Fibroblast of mammary gland (primary cell): ENCODE data around the gene NKPD1.

Source experiments
- DNase-seq: peaks from one replicate; pipeline ENCODE4 v3.0.0-alpha.2; 2010; ENCODE audit warnings: low read depth
- H3K4me3 ChIP-seq: 2 replicates; pipeline ENCODE4 v1.5.1; 2011; ENCODE audit warnings: low read depth, mild to moderate bottlenecking, low read length, moderate library complexity; ENCODE audit not compliant: control insufficient read depth
- TF ChIP-seq, protein P1 (sequence below): conservative IDR thresholded peaks from 2 replicates; pipeline ENCODE4 v1.5.1; 2011; ENCODE audit warnings: low read depth, low read length, inconsistent platforms; ENCODE audit not compliant: control insufficient read depth, insufficient read depth

NKPD1 gene

DNA sequence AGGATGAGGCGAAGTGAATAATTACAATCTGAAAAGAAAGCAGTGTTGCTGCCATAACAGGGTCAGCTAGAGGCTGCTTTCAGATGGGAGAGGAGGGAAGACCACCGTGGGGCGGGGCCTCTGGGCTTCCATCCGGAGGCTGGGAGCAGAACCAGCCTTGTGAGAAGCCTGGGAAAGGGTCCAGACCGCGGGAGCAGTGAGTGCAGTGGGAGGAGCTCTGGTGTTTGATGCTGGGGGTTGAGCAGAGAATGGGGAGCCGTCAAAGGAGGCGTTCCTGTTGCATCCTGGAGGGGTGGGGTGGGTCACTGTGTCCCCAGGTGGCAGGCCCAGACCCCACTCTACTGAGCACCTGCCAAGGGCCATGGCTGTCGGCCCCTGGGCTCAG lies 18.1 kb downstream of the NKPD1 start:
- TF ChIP-seq, protein P1, sequence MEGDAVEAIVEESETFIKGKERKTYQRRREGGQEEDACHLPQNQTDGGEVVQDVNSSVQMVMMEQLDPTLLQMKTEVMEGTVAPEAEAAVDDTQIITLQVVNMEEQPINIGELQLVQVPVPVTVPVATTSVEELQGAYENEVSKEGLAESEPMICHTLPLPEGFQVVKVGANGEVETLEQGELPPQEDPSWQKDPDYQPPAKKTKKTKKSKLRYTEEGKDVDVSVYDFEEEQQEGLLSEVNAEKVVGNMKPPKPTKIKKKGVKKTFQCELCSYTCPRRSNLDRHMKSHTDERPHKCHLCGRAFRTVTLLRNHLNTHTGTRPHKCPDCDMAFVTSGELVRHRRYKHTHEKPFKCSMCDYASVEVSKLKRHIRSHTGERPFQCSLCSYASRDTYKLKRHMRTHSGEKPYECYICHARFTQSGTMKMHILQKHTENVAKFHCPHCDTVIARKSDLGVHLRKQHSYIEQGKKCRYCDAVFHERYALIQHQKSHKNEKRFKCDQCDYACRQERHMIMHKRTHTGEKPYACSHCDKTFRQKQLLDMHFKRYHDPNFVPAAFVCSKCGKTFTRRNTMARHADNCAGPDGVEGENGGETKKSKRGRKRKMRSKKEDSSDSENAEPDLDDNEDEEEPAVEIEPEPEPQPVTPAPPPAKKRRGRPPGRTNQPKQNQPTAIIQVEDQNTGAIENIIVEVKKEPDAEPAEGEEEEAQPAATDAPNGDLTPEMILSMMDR, result no peak
- DNase-seq, result peak; percentile 18

DNA sequence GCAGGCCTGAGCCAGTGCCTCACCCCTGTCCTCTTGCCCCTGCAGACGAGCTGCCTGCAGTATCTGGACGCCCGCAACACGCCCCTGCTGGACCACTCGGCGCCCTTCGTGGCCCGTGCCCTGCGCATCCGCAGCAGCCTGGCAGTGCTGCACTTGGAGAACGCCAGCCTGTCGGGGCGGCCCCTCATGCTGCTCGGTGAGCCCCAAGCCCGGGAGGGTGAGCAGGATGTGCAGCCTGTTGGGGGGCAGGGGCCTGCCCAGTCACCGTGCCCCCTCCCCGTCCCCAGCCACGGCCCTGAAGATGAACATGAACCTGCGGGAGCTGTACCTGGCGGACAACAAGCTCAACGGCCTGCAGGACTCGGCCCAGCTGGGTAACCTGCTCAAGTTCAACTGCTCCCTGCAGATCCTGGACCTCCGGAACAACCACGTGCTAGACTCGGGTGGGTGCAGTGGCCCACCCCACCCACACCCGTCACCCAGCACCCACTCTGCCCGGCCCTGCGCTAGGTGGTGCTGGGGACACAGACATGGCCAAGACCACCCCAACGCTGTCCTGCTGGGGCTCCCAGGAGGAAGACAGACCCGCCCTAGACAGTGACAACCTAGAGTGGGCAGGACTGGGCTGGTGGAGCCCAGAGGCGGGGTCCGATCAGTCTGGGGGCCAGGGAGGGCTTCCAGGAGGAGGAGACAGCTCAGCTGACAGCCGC lies 18.6 kb downstream of the NKPD1 start:
- DNase-seq, result no peak
- TF ChIP-seq, protein P1, result no peak
- no peak overlapping the region for H3K4me3 ChIP-seq

More for the DNA sequence above, 18.1 kb downstream of the NKPD1 start:
- no peak overlapping the region for H3K4me3 ChIP-seq

DNA sequence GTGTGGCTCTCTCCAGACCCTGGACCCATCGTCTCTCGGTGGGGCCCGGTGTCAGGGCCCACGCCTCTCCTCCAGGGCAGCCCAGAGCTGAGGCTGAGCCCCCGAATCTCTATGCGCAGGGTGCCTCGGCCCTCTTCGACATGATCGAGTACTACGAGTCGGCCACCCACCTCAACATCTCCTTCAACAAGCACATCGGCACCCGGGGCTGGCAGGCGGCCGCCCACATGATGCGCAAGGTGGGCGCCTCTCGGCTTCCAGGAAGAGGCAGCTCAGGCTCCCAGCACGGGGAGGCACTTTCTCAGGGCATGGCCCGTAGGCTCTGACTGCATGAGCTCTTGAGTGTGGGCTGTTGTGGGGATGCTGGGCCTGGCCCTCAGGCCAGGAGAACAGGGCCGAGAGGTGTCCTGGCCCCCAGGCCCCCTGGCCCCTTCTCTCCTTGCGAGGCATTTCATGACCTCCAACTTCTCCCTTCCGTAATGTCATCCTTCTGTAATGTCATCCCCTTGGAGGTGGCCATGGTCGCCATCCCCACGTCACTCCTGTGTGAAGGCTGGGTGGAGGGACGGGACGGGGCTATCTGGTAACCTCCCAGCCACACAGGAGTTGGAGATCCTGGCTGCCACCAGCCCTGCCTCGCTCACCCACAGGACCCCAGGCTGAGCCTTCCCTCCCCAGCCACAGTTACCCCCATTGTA lies 19.4 kb downstream of the NKPD1 start:
- DNase-seq, result no peak
- H3K4me3 ChIP-seq, result no peak overlapping the region
- TF ChIP-seq, protein P1, result no peak

DNA sequence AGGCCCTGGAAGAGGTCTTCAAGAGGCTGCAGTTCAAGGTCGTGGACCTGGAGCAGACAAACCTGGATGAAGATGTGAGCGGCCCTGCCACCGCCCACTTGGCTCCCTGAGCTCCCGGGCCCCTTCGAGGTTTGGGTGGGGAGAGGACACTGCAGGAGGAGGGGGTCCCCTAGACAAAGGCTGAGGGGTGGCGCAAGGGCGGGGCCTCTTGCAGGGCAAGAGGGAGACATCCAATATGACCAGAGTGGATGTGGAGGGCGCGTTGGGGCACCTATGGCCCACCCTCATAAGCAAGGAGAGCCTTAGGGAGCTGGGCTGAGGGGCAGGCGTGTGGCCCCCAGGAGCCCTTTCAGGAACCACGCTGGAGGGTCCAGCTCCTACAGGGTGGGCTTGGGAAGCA lies 20.2 kb downstream of the NKPD1 start:
- no peak overlapping the region for H3K4me3 ChIP-seq
- TF ChIP-seq, protein P1, result no peak
- DNase-seq, result no peak

DNA sequence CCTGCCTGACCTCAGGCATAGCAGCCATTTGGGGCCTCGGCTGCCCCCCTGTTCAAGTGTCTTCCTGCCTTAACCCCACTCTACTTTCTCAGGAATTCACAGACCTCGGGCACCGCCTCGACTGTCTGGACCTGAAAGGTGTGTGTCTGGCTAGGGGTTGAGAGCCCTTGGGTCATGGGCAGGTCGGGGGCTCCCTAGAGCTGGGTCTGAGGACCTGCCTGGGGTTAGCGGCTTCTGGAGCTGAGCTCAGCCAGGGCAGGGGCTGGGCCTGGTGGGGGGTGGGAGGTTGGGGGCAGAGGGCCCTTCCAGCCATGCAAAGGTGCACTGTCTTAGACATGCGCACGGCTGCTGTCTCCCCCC lies 20.7 kb downstream of the NKPD1 start:
- TF ChIP-seq, protein P1, result no peak
- no peak for DNase-seq
- no peak overlapping the region for H3K4me3 ChIP-seq

DNA sequence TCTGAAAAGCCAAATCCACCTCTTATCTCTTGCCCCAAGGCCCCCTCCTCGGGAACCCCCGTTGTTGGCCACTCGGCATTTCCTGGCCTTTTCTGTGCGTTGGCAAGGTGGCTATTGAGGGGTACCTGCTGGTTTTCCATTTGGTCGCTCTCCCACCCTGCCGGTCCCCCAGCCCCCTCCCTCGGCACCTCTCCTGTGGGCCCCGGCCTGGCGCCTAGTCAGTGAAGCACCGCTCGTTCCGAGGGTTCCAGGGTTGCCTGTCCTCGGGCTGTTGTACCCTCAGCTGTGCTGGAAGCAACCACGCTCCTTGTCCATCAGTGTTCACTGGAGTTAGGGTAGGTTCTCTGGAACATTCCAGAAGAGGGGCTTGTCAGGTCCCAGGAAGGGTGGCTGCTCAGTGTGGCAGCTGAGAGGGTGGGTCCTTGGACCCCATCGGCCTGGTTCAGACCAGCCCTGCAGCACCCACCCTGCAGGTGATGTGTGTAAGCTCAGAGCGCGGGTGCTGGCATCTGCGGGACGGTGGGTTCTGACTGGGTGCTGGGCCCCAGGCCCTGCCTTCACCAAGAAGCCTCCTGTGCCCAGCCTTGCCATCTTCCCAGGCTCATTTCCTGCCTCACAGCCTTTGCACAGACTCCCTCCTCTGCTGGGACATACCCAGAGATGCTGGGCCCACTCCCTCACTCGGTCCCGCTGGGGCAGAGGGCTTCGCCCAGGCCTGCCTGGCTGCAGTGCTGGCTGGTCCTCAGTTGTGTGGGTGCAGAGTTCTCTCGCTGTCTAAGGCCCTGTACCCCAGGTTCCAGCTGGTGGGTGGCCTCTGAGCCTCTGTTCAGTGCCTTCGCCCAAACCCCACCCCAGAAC lies 21.3 kb downstream of the NKPD1 start:
- H3K4me3 ChIP-seq, result no peak overlapping the region
- TF ChIP-seq, protein P1, result no peak
- no peak for DNase-seq
